ENCODE results near the gene RPSA. TPM values are rescaled to one million over a fixed set of nuclear protein-coding genes. Genes with fewer than 3 reads are reported as not detected.

RPSA gene
- total and polyA plus RNA-seq, 9 of the 15 experiments (the other 6 are each of a cell fraction or from before 2014, with no cell fraction given), result 2,290 to 4,272 (median 2,730) TPM

DNA sequence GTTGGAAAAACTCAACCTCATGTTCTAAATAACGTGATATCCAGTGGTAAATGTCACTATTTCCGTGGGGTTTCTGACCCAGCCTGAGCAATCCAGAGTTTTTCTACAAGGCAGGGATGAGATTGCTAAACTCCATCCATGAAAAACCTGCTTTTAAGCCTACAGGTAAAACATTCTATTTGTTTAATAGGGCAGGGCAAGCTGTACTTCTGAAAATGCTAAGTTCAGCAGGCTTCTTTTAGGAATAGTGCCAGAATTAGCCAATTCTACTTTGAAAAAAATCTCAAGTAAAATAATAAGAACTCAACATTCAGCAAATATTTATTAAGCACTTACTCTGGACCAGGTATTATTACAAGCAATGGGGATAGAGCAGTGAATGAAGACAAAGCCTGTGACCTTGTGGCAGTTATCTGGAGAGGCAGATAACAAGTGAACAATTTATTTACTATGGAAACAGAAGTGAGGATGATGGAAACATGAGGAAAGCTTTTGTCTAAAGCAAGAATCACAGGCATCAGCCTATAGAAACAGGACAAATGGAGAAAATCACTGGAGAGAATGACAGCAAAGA, 13.3 kb downstream of the RPSA start (continued):
- TF ChIP-seq, protein P1, sequence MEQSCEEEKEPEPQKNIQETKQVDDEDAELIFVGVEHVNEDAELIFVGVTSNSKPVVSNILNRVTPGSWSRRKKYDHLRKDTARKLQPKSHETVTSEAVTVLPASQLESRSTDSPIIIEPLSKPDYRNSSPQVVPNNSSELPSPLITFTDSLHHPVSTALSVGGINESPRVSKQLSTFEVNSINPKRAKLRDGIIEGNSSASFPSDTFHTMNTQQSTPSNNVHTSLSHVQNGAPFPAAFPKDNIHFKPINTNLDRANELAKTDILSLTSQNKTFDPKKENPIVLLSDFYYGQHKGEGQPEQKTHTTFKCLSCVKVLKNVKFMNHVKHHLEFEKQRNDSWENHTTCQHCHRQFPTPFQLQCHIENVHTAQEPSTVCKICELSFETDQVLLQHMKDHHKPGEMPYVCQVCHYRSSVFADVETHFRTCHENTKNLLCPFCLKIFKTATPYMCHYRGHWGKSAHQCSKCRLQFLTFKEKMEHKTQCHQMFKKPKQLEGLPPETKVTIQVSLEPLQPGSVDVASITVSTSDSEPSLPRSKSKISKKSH (CRISPR knock-in tag; IDR thresholded peaks at IDR 0.05), result no peak
- TF ChIP-seq, protein P2, sequence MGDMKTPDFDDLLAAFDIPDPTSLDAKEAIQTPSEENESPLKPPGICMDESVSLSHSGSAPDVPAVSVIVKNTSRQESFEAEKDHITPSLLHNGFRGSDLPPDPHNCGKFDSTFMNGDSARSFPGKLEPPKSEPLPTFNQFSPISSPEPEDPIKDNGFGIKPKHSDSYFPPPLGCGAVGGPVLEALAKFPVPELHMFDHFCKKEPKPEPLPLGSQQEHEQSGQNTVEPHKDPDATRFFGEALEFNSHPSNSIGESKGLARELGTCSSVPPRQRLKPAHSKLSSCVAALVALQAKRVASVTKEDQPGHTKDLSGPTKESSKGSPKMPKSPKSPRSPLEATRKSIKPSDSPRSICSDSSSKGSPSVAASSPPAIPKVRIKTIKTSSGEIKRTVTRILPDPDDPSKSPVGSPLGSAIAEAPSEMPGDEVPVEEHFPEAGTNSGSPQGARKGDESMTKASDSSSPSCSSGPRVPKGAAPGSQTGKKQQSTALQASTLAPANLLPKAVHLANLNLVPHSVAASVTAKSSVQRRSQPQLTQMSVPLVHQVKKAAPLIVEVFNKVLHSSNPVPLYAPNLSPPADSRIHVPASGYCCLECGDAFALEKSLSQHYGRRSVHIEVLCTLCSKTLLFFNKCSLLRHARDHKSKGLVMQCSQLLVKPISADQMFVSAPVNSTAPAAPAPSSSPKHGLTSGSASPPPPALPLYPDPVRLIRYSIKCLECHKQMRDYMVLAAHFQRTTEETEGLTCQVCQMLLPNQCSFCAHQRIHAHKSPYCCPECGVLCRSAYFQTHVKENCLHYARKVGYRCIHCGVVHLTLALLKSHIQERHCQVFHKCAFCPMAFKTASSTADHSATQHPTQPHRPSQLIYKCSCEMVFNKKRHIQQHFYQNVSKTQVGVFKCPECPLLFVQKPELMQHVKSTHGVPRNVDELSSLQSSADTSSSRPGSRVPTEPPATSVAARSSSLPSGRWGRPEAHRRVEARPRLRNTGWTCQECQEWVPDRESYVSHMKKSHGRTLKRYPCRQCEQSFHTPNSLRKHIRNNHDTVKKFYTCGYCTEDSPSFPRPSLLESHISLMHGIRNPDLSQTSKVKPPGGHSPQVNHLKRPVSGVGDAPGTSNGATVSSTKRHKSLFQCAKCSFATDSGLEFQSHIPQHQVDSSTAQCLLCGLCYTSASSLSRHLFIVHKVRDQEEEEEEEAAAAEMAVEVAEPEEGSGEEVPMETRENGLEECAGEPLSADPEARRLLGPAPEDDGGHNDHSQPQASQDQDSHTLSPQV (IDR thresholded peaks at IDR 0.05), result no peak
- TF ChIP-seq, protein P3, sequence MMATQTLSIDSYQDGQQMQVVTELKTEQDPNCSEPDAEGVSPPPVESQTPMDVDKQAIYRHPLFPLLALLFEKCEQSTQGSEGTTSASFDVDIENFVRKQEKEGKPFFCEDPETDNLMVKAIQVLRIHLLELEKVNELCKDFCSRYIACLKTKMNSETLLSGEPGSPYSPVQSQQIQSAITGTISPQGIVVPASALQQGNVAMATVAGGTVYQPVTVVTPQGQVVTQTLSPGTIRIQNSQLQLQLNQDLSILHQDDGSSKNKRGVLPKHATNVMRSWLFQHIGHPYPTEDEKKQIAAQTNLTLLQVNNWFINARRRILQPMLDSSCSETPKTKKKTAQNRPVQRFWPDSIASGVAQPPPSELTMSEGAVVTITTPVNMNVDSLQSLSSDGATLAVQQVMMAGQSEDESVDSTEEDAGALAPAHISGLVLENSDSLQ (IDR thresholded peaks at IDR 0.05), result no peak
- no peak for TF ChIP-seq PHF20 (IDR thresholded peaks at IDR 0.05; ENCODE audit: partially characterized antibody)
- TF ChIP-seq ZNF24 (IDR thresholded peaks at IDR 0.05), result no peak
- TF ChIP-seq, protein P4, sequence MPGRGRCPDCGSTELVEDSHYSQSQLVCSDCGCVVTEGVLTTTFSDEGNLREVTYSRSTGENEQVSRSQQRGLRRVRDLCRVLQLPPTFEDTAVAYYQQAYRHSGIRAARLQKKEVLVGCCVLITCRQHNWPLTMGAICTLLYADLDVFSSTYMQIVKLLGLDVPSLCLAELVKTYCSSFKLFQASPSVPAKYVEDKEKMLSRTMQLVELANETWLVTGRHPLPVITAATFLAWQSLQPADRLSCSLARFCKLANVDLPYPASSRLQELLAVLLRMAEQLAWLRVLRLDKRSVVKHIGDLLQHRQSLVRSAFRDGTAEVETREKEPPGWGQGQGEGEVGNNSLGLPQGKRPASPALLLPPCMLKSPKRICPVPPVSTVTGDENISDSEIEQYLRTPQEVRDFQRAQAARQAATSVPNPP (IDR thresholded peaks at IDR 0.05; ENCODE audit: borderline replicate concordance, insufficient read depth, insufficient read length), result no peak
